ENCODE data around the gene POC1A. TPM values are rescaled to one million over a fixed set of nuclear protein-coding genes. Genes with fewer than 3 reads are reported as not detected.
"Not testable (repeated sequence)": the region's sequence is repeated elsewhere in the genome, so short reads cannot be mapped to it uniquely, and the experiment has no call there.

POC1A gene
- total and polyA plus RNA-seq, 2 of the 4 experiments (the other 2 are of a cell fraction): 10.6 to 11.5 TPM

DNA sequence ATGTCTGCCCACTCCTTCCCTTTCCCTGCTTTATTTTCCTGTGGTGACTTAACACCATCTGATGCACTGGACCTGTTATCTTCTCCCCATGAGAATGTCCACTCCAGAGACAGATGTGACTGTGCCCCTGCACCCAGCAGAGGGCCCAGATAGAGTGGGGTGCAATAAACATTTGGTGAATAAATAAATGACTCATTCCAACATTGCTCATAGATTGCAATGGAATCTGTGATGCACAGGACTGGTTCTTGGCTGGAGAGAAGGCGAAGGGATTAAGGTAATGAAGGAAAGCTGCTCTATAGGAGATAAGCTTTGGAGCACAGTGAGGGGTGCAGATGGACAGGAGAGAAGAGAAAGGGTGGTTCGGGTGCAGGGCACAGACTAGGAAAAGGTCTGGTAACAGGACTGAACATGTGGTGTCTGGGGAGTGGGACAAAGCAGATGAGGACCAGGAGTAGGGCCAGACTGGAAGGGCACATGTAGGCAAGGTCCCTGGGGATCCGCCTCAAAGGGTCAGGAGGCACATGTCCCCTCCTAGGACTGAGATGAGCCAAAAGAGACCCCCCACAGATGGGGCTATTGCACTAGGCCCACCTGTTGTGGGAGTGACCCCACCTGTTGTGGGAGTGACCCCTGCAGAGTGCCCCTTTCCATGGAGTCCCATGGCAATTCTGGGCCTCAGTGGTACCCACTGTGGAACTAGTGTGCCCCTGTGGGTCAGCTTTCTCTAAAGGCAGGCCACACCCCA lies 17.5 kb upstream of the POC1A start (continued):
- TF ChIP-seq RCOR1 (IDR thresholded peaks at IDR 0.05; ENCODE audit: insufficient replicate concordance, low read length) (peak; percentile 90), POLR2A (IDR thresholded peaks at IDR 0.05; ENCODE audit: low read depth, low read length) (no peak), MAFK (IDR thresholded peaks at IDR 0.05; ENCODE audit: low read depth, low read length) (no peak)

DNA sequence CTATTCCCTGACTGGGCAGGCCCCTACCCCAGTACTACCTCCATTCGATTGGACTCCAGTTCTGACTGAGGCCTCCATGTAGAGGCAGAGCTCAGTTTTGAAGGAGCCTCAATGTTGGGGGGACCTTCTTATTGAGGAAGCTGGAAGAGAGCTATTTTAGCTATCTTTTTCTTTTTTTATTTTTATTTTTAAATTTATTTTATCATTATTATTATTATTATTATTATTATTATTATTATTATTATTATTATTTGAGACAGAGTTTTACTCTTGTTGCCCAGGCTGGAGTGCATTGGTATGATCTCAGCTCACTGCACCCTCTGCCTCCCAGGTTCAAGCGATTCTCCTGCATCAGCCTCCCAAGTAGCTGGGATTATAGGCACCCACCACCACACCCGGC lies 16.0 kb upstream of the POC1A start:
- WGBS, 2 experiments (ENCODE audit: extremely low coverage in 2 of 2, insufficient read length in 1 of 2): no CpG with 5 or more reads among the region's 3 CpGs
- H3K4ac ChIP-seq (ENCODE audit: low read depth, low read length); H3K79me1 ChIP-seq (ENCODE audit: low read depth in 1 of 2, low read length in 2 of 2); H3K18ac ChIP-seq (ENCODE audit: low read depth, low read length); H3K4me1 ChIP-seq (ENCODE audit: control insufficient read depth, insufficient read depth, low read length); H3K56ac ChIP-seq (ENCODE audit: extremely low read depth, insufficient read depth, low read length); H3K27ac ChIP-seq (ENCODE audit: insufficient read depth, low read length); H2BK5ac ChIP-seq (ENCODE audit: low read depth, low read length, poor library complexity, severe bottlenecking); intact Hi-C loops (cut with micrococcal nuclease); ATAC-seq (ENCODE audit: low read depth); H3K36me3 ChIP-seq (ENCODE audit: control insufficient read depth, insufficient read depth, low read length); H3K27me3 ChIP-seq (ENCODE audit: control insufficient read depth, insufficient read depth, low read length); POLR2A ChIA-PET (ENCODE audit: unreplicated experiment); H2AFZ ChIP-seq (replicated peaks; ENCODE audit: low read length, poor library complexity); H2BK120ac ChIP-seq (ENCODE audit: low read depth, low read length); H4K5ac ChIP-seq (ENCODE audit: low read depth, low read length); H3K4me3 ChIP-seq (ENCODE audit: insufficient read depth, low read depth, low read length); H2AK9ac ChIP-seq (replicated peaks; ENCODE audit: low read depth, low read length, poor library complexity); H4K8ac ChIP-seq (ENCODE audit: low read depth in 2 of 2, low read length in 2 of 2); H3K9ac ChIP-seq (ENCODE audit: low read depth, low read length); H3K9me3 ChIP-seq (ENCODE audit: control insufficient read depth, insufficient read depth, low read length); H2AK5ac ChIP-seq (ENCODE audit: low read depth, low read length); H3K4me2 ChIP-seq (ENCODE audit: low read depth, low read length); H3K14ac ChIP-seq (replicated peaks; ENCODE audit: low read depth, low read length); H2BK15ac ChIP-seq (ENCODE audit: low read depth, low read length); H3K23ac ChIP-seq (ENCODE audit: low read depth, low read length); dilution Hi-C loops (cut with HindIII; ENCODE audit: low sequenced_read_pairs, unreplicated experiment); H4K20me1 ChIP-seq (ENCODE audit: insufficient read depth, low read length); BruUV-seq (replicated peaks); DNase-seq; H4K91ac ChIP-seq (ENCODE audit: insufficient read depth, low read depth, low read length): not testable (repeated sequence)
- Histone ChIP-seq H3K9me1 (ENCODE audit: insufficient read depth, low read length) (peaks cover 14% of the 10 kb centered on the region), H2BK20ac (ENCODE audit: low read depth, low read length) (peak overlapping the region; percentile 60; the same call in 1 of the 2 replicates)
- in situ Hi-C loops (cut with MboI; ENCODE audit: low sequenced_read_pairs): loop anchor here (25.0 kb wide), 1 partner anchor 1833 kb away; the partner anchor contains the start of genes RASSF1, TUSC2 and ZMYND10
- CTCF ChIA-PET: interaction anchor here (1.4 kb wide), 1 partner anchor 16 kb away, joined by 4 read pairs; the partner anchor contains the start of gene POC1A

All from IMR-90 (cell line).